GM12878 (cell line): ENCODE data around the gene DDX42. TPM values are rescaled to one million over a fixed set of nuclear protein-coding genes. Genes with fewer than 3 reads are reported as not detected.

Experiments
- CHD1 ChIP-seq: IDR thresholded peaks from 2 replicates; pipeline ENCODE4 v1.6.1; 2012; ENCODE audit warnings: low read depth, low read length, improper control_type of control experiment
- JUNB ChIP-seq: IDR thresholded peaks from 2 replicates; pipeline ENCODE4 v1.6.1; 2016; ENCODE audit warnings: antibody characterized with exemption, mild to moderate bottlenecking
- USF2 ChIP-seq: IDR thresholded peaks from 2 replicates; pipeline ENCODE4 v1.6.1; 2011; ENCODE audit warnings: low read depth, low read length, improper control_type of control experiment, borderline replicate concordance
- polyA plus RNA-seq, 11 experiments: library from polyadenylated mRNA; depleted of rRNA in 4 of 11; unstranded in 6 of 11; stranded (reverse) in 5 of 11; fragments of >200 nt; fragmentation: Nextera tagmentation in 4 of 11; fragmentation: Illumina TruSeq in 1 of 11; extraction: Ambion mirVana in 4 of 11; extraction: Trizol in 1 of 11; gene quantifications; 1 replicate in 1 of 11; 2 replicates in 10 of 11; pipeline versions ENCODE4 v1.2.1 to v1.2.3, GENCODE V29; 2011 to 2016; ENCODE audit warnings: inconsistent platforms in 2 of 11, missing spikeins in 2 of 11, low read depth in 1 of 11
- total RNA-seq, 4 experiments: library from RNA; depleted of rRNA in 3 of 4; stranded (reverse); fragments of >200 nt in 3 of 4; fragmentation: Illumina TruSeq in 1 of 4; extraction: Trizol in 1 of 4; gene quantifications; 2 replicates each; pipeline versions ENCODE4 v1.2.1 to v1.2.3, GENCODE V29; 2013 to 2021
- TF ChIP-seq, protein P1 (sequence below): IDR thresholded peaks from 2 replicates; pipeline ENCODE4 v1.6.1; 2012; ENCODE audit warnings: low read depth, low read length, improper control_type of control experiment
- TF ChIP-seq, protein P2 (sequence below): fragments of 450-650 bp; formaldehyde crosslinking; IDR thresholded peaks from 2 replicates; pipeline ENCODE4 v1.4.0; 2020; ENCODE audit warnings: mild to moderate bottlenecking, moderate library complexity

The DDX42 gene
- total and polyA plus RNA-seq, 10 of the 15 experiments (the other 5 are each of a cell fraction or from before 2014, with no cell fraction given) = 14.6 to 147 (median 65.3) TPM

GRCh38 chr17:63735691-63736090 lies 38.3 kb upstream of the DDX42 start (continued):
- TF ChIP-seq CHD1 (no peak), USF2 (no peak), JUNB (no peak)
- TF ChIP-seq, protein P1, sequence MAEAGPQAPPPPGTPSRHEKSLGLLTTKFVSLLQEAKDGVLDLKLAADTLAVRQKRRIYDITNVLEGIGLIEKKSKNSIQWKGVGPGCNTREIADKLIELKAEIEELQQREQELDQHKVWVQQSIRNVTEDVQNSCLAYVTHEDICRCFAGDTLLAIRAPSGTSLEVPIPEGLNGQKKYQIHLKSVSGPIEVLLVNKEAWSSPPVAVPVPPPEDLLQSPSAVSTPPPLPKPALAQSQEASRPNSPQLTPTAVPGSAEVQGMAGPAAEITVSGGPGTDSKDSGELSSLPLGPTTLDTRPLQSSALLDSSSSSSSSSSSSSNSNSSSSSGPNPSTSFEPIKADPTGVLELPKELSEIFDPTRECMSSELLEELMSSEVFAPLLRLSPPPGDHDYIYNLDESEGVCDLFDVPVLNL = no peak
- TF ChIP-seq, protein P2, sequence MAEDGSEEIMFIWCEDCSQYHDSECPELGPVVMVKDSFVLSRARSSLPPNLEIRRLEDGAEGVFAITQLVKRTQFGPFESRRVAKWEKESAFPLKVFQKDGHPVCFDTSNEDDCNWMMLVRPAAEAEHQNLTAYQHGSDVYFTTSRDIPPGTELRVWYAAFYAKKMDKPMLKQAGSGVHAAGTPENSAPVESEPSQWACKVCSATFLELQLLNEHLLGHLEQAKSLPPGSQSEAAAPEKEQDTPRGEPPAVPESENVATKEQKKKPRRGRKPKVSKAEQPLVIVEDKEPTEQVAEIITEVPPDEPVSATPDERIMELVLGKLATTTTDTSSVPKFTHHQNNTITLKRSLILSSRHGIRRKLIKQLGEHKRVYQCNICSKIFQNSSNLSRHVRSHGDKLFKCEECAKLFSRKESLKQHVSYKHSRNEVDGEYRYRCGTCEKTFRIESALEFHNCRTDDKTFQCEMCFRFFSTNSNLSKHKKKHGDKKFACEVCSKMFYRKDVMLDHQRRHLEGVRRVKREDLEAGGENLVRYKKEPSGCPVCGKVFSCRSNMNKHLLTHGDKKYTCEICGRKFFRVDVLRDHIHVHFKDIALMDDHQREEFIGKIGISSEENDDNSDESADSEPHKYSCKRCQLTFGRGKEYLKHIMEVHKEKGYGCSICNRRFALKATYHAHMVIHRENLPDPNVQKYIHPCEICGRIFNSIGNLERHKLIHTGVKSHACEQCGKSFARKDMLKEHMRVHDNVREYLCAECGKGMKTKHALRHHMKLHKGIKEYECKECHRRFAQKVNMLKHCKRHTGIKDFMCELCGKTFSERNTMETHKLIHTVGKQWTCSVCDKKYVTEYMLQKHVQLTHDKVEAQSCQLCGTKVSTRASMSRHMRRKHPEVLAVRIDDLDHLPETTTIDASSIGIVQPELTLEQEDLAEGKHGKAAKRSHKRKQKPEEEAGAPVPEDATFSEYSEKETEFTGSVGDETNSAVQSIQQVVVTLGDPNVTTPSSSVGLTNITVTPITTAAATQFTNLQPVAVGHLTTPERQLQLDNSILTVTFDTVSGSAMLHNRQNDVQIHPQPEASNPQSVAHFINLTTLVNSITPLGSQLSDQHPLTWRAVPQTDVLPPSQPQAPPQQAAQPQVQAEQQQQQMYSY (CRISPR knock-in tag) = no peak
